Right renal pelvis (tissue), 4 donors: Measurements from ENCODE around the gene IFNA16. TPM values are rescaled to one million over a fixed set of nuclear protein-coding genes. Genes with fewer than 3 reads are reported as not detected.
"Not testable (repeated sequence)": the region's sequence is repeated elsewhere in the genome, so short reads cannot be mapped to it uniquely, and the experiment has no call there.

Experiments used
- DNase-seq, 4 donors: peaks; one replicate each; pipeline ENCODE4 v3.0.0-alpha.2; 2013; ENCODE audit warnings: low read depth in 4 of 4, low spot score in 3 of 4, missing footprints in 1 of 4
- polyA plus RNA-seq, 4 donors: library from polyadenylated mRNA; unstranded; fragments of 120-200 nt; gene quantifications; one replicate each; pipeline ENCODE4 v1.2.1, GENCODE V29; 2013; ENCODE audit not compliant: insufficient read length in 4 of 4

Gene IFNA16
- polyA plus RNA-seq, 4 donors = not detected

DNA sequence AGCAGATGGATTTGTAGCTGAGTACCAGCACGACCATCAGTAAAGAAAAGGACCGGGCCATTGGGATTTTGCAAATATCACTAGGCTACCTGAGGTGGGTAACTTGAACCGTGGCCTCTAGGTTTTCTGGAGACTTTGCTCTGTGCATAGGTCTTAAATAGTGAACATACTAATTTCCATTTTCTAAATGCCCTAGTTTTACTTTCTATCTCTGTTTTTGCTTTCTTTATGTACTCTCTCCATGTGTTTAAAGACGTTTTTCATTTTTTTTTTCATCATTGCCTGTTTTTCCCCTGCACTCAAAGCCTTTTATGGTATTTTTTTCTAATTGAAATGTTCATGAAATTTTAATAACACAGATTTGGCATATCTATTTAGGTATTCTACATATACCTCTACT, 15.0 kb downstream of the IFNA16 start, which contains the start of gene IFNA7:
Gene IFNA7, minus strand, starts transcription at position 101 of the 400 bp plus-strand sequence. Its CDS starts 40 bp downstream, at position 61.
- DNase-seq = not testable (repeated sequence)

DNA sequence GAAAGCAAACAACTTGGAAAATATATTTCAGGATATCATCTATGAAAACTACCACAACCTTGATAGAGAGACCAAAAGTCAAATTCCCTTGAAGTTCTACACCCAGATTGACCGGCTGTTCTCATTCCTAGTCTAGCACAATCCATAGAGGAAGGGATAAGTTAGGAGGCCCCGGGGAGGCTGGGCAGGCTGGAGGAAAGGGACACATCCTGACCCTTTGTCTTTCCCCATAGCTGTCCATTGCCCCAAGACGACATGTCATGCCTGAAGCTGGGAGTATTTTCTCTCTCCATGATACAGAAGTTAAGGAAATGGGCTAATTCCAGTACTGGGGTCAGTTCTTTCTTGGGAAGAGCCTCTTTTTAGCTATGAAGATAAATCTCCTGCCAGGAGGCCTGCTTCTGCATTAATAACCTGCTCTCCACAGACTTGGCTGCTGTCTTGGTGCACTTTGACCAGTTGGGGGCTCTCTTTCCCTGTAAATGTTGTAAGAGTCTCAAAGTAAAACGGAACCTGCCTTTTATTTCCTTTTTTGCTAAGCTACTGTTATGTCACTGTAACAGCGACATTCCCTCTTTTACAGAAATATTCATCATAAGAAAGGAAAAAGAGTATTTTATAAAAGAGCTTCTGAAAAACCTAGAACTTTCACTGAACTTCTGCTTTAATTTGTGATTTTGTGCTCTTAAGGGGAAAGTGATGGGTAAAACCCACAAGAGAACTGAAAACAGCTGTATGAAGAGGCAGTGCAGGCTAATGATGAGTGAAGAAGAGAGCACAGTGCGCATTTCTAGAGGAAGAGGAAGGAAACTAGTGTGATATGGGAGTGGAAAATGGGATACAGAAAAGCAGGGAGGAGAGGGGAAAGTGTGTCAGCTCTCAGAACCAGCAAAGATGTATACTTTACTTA, 22.0 kb downstream of the IFNA16 start:
- not testable (repeated sequence) for DNase-seq

DNA sequence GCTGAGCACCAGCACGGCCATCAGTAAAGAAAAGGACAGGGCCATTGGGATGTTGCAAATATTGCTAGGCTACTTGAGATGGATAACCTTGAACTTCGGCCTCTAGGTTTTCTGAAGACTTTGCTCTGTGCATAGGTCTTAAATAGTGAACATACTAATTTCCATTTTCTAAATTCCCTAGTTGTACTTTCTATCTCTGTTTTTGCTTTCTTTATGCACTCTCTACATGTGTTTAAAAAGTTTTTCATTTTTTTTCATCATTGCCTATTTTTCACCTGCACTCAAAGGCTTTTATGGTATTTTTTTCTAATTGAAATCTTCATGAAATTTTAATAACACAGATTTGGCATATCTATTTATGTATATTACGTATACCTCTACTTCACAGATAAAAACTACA, 29.6 kb downstream of the IFNA16 start, which contains the start of gene IFNA4:
Gene IFNA4, minus strand, starts transcription at position 101 of the 400 bp plus-strand sequence. Its CDS starts 56 bp downstream, at position 45.
- DNase-seq = not testable (repeated sequence)

DNA sequence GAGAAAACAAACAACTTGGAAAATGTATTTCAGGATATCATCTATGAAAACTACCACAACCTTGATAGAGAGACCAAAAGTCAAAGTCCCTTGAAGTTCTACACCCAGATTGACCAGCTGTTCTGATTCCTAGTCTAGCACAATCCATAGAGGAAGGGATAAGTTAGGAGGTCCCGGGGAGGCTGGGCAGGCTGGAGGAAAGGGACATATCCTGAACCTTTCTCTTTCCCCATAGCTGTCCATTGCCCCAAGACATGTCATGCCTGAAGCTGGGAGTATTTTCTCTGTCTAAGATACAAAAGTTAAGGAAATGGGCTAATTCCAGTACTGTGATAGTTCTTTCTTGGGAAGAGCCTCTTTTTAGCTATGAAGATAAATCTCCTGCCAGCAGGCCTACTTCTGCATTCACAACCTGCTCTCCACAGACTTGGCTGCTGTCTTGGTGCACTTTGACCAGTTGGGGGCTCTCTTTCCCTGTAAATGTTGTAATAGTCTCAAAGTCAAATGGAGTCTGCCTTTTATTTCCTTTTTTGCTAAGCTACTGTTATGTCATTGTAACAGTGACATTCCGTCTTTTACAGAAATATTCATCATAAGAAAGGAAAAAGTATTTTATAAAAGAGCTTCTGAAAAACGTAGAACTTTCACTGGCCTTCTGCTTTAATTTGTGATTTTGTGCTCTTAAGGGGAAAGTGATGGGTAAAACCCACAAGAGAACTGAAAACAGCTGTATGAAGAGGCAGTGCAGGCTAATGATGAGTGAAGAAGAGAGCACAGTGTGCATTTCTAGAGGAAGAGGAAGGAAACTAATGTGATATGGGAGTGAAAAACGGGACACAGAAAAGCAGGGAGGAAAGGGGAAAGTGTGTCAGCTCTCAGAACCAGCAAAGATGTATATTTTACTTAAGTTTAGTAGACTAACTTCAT, 34.0 kb downstream of the IFNA16 start:
- DNase-seq = not testable (repeated sequence)

DNA sequence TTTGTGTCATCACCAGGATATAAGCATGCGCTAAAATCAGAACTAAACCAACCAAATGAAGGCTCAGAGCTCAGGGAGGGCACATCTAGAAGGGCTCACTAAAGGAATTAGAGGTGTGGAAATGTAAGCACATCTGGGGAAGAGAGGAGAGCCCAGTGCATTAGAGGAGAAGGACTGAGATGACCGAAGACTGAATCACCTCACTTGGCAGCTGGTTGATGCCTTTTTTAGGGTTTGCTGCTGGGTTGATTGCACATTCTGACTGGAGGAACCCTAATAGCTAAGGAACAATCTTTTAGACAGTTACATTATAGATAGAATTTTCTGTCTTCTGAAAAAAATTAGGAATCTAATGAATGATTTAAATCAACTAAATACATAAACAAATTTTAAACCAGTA, 42.4 kb downstream of the IFNA16 start:
- DNase-seq = no peak

DNA sequence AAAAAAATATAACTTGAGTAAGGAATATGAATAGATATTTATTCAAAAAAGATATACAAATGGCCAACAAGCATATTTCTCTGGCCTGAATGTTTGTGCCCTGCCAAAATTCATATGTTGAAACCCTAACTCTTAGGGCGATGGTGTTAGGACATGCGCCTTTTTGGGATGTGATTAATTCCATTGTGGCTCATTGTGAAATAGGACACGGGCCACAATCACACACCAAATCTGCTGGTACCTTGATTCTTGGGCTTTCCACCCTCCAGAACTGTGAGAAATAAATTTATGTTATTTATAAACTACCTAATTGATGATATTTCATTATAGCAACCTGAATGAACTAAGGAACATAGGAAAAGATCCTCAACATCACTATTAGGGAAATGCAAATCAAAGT, 45.0 kb downstream of the IFNA16 start:
- DNase-seq = no peak

DNA sequence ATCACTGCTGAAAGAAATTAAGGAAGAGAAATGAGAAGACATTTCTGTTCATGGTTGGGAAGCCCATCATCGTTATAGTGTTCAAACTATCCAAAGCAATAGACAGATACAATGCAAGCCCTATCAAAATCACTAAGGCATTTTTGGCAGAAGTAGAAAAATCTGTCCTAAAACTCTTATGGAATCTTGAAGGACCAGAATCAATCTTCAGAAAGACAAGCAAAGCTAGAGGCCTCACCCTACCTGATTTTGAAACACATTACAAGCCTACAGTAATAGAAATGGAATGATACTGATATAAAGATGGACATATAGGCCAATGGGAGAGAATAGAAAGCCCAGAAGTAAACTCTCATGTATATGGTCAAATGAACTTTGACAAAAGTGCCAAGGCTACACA, 45.8 kb downstream of the IFNA16 start:
- no peak for DNase-seq

DNA sequence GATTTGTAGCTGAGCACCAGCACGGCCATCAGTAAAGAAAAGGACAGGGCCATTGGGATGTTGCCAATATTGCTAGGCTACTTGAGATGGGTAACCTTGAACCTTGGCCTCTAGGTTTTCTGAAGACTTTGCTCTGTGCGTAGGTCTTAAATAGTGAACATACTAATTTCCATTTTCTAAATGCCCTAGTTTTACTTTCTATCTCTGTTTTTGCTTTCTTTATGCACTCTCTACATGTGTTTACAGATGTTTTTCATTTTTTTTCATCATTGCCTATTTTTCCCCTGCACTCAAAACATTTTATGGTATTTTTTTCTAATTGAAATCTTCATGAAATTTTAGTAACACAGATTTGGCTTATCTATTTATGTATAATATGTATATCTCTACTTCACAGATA, 50.6 kb downstream of the IFNA16 start, which contains the start of gene IFNA21:
Gene IFNA21, minus strand, starts transcription at position 101 of the 400 bp plus-strand sequence. Its CDS starts 48 bp downstream, at position 53.
- DNase-seq = not testable (repeated sequence)

Other genes starting within 250 kb of the IFNA16 start
- gene HACD4, start 185.7 kb downstream of the IFNA16 start, polyA plus RNA-seq = 1 to 10 TPM; 2.8 to 3.7 (median 3.4) TPM
- gene IFNB1, start 139.4 kb downstream of the IFNA16 start, polyA plus RNA-seq = not detected
- not detected for gene IFNW1, start 75.5 kb downstream of the IFNA16 start, polyA plus RNA-seq
- not detected for gene IFNA21, start 50.7 kb downstream of the IFNA16 start, polyA plus RNA-seq
- gene IFNA4, start 29.7 kb downstream of the IFNA16 start, polyA plus RNA-seq = under 1 TPM in 1 of 4 donors, not detected in 3; 0.21 TPM
- not detected for gene IFNA7, start 15.1 kb downstream of the IFNA16 start, polyA plus RNA-seq
- gene IFNA10, start 10.2 kb downstream of the IFNA16 start, polyA plus RNA-seq = not detected
- not detected for gene IFNA17, start 10.9 kb upstream of the IFNA16 start, polyA plus RNA-seq
- not detected for gene IFNA14, start 22.7 kb upstream of the IFNA16 start, polyA plus RNA-seq
- not detected for gene IFNA5, start 88.0 kb upstream of the IFNA16 start, polyA plus RNA-seq
- gene KLHL9, start 118.1 kb upstream of the IFNA16 start, polyA plus RNA-seq = 10 to 100 TPM; 46.5 to 59.0 (median 57.0) TPM
- gene IFNA6, start 133.6 kb upstream of the IFNA16 start, polyA plus RNA-seq = not detected
- gene IFNA13, start 150.7 kb upstream of the IFNA16 start, polyA plus RNA-seq = not detected
- not detected for gene IFNA2, start 168.1 kb upstream of the IFNA16 start, polyA plus RNA-seq
- gene IFNA8, start 191.8 kb upstream of the IFNA16 start, polyA plus RNA-seq = not detected
- not detected for gene IFNA1, start 223.1 kb upstream of the IFNA16 start, polyA plus RNA-seq